Osteocyte (in vitro differentiated cells): ENCODE measurements around the gene SLC17A6. TPM values are rescaled to one million over a fixed set of nuclear protein-coding genes. Genes with fewer than 3 reads are reported as not detected.

Experiments
- DNase-seq: peaks from one replicate; pipeline ENCODE4 v3.0.0; 2021; ENCODE audit warnings: mixed read lengths; ENCODE audit not compliant: unreplicated experiment; ENCODE audit errors: extremely low spot score
- H3K27ac Mint-ChIP-seq: one replicate; pipeline ENCODE4 v1.8.0; 2021; ENCODE audit warnings: mild to moderate bottlenecking, mixed read lengths; ENCODE audit not compliant: unreplicated experiment
- H3K27me3 Mint-ChIP-seq: one replicate; pipeline ENCODE4 v1.8.0; 2021; ENCODE audit warnings: mixed read lengths; ENCODE audit not compliant: unreplicated experiment
- H3K36me3 Mint-ChIP-seq: one replicate; pipeline ENCODE4 v1.8.0; 2021; ENCODE audit warnings: mixed read lengths; ENCODE audit not compliant: unreplicated experiment
- H3K4me1 Mint-ChIP-seq: one replicate; pipeline ENCODE4 v1.8.0; 2021; ENCODE audit warnings: mixed read lengths; ENCODE audit not compliant: unreplicated experiment
- H3K4me3 Mint-ChIP-seq: one replicate; pipeline ENCODE4 v1.8.0; 2021; ENCODE audit warnings: mild to moderate bottlenecking, moderate library complexity, mixed read lengths; ENCODE audit not compliant: unreplicated experiment
- H3K9me3 Mint-ChIP-seq: one replicate; pipeline ENCODE4 v1.8.0; 2021; ENCODE audit warnings: mixed read lengths; ENCODE audit not compliant: unreplicated experiment
- CTCF ChIP-seq: fragments of 200-600 bp; sonication (generic); IDR thresholded peaks from 2 replicates; pipeline ENCODE4 v1.5.0; 2021; ENCODE audit warnings: antibody characterized with exemption, mild to moderate bottlenecking, moderate library complexity
- total RNA-seq: library from RNA; stranded (reverse); gene quantifications from 2 replicates; pipeline ENCODE4 v1.2.1, GENCODE V29; 2021

The SLC17A6 gene
- total RNA-seq, 1 donor from 2014 or later: not detected

- Mint-ChIP-seq H3K27ac (no peak overlapping the region), H3K9me3 (no peaks in the 10 kb centered on the region), H3K4me1 (no peaks in the 10 kb centered on the region), H3K36me3 (no peaks in the 10 kb centered on the region), H3K4me3 (no peak overlapping the region), H3K27me3 (peaks cover 20% of the 10 kb centered on the region)
- no peak for DNase-seq
- TF ChIP-seq CTCF: no peak
Measured at GRCh38 chr11:22347857-22348487, 9.8 kb downstream of the SLC17A6 start.

GRCh38 chr11:22349491-22349890 lies 11.3 kb downstream of the SLC17A6 start:
- H3K4me3 Mint-ChIP-seq: no peak overlapping the region
- H3K36me3 Mint-ChIP-seq: no peaks in the 10 kb centered on the region
- H3K4me1 Mint-ChIP-seq: no peaks in the 10 kb centered on the region
- H3K27ac Mint-ChIP-seq: no peak overlapping the region
- TF ChIP-seq CTCF: no peak
- no peak for DNase-seq
- H3K9me3 Mint-ChIP-seq: no peaks in the 10 kb centered on the region
- peaks cover 7% of the 10 kb centered on the region for H3K27me3 Mint-ChIP-seq

- Mint-ChIP-seq H3K4me3 (no peak overlapping the region), H3K27ac (no peak overlapping the region), H3K36me3 (no peaks in the 10 kb centered on the region), H3K4me1 (no peaks in the 10 kb centered on the region), H3K27me3 (peaks cover 5% of the 10 kb centered on the region), H3K9me3 (no peaks in the 10 kb centered on the region)
- no peak for DNase-seq
- TF ChIP-seq CTCF: no peak
Measured at GRCh38 chr11:22359295-22359694, 21.1 kb downstream of the SLC17A6 start.

GRCh38 chr11:22371160-22371559 lies 33.0 kb downstream of the SLC17A6 start:
- no peaks in the 10 kb centered on the region for H3K36me3 Mint-ChIP-seq
- no peak for DNase-seq
- no peaks in the 10 kb centered on the region for H3K4me1 Mint-ChIP-seq
- peaks cover 9% of the 10 kb centered on the region for H3K27me3 Mint-ChIP-seq
- no peaks in the 10 kb centered on the region for H3K9me3 Mint-ChIP-seq
- no peak overlapping the region for H3K4me3 Mint-ChIP-seq
- TF ChIP-seq CTCF: no peak
- no peak overlapping the region for H3K27ac Mint-ChIP-seq

- H3K36me3 Mint-ChIP-seq: no peaks in the 10 kb centered on the region
- no peak for DNase-seq
- TF ChIP-seq CTCF: no peak
- no peaks in the 10 kb centered on the region for H3K4me1 Mint-ChIP-seq
- H3K9me3 Mint-ChIP-seq: no peaks in the 10 kb centered on the region
- no peaks in the 10 kb centered on the region for H3K27me3 Mint-ChIP-seq
- H3K27ac Mint-ChIP-seq: no peak overlapping the region
- H3K4me3 Mint-ChIP-seq: no peak overlapping the region
Measured at GRCh38 chr11:22387126-22387525, 48.9 kb downstream of the SLC17A6 start.
